Endothelial cell of umbilical vein (primary cell): Measurements from ENCODE around the gene SH3RF3. TPM values are rescaled to one million over a fixed set of nuclear protein-coding genes. Genes with fewer than 3 reads are reported as not detected.

Source experiments
- BruUV-seq: library from RNA; stranded (reverse); fragments of 400-500 nt; replicated peaks from 2 replicates; lab custom pipeline; 2021; lab: Mats Ljungman, UMichigan
- CTCF ChIA-PET: fragments of 300-600, 350-600 bp; sonication (Branson Sonifier 250); formaldehyde crosslinking; loops from one replicate; lab custom pipeline; 2021; ENCODE audit warnings: antibody characterized with exemption, inconsistent platforms; lab: Charles Lee
- POLR2A ChIA-PET: fragments of 300-600, 350-600 bp; sonication (Branson Sonifier 250); formaldehyde crosslinking; loops from one replicate; lab custom pipeline; 2021; ENCODE audit warnings: antibody characterized with exemption, inconsistent platforms; lab: Charles Lee
- DNase-seq: peaks from one replicate; pipeline ENCODE4 v3.0.0-alpha.2; 2011; ENCODE audit warnings: low read depth, low spot score
- FAIRE-seq: peaks from 2 replicates; lab custom pipeline; 2011; peaks lifted over from hg19 to GRCh38; lab: Jason Lieb, UNC
- H2AFZ ChIP-seq: 2 replicates; pipeline ENCODE4 v1.6.0; 2012; ENCODE audit warnings: low read depth, low read length, control low read depth, inconsistent platforms
- H3K27ac ChIP-seq: 2 replicates; pipeline ENCODE4 v1.5.1; 2011; ENCODE audit warnings: low read depth, mild to moderate bottlenecking, control low read depth, low read length, moderate library complexity; ENCODE audit not compliant: insufficient read depth
- H3K27me3 ChIP-seq, 2 experiments: 2 replicates each; pipeline versions ENCODE4 v1.6.0 to v1.6.1; 2011; ENCODE audit warnings: low read length in 2 of 2, mixed read lengths in 1 of 2; ENCODE audit not compliant: control insufficient read depth in 2 of 2, insufficient read depth in 2 of 2
- H3K36me3 ChIP-seq, 2 experiments: 2 replicates in 1 of 2; 3 replicates in 1 of 2; pipeline ENCODE4 v1.5.1; 2011; ENCODE audit warnings: low read length in 2 of 2, mild to moderate bottlenecking in 1 of 2, moderate library complexity in 1 of 2; ENCODE audit not compliant: control insufficient read depth in 2 of 2, insufficient read depth in 2 of 2; ENCODE audit errors: extremely low read depth in 1 of 2
- H3K4me1 ChIP-seq: 3 replicates; pipeline ENCODE4 v1.5.1; 2011; ENCODE audit warnings: mild to moderate bottlenecking, low read length; ENCODE audit not compliant: control insufficient read depth, insufficient read depth; ENCODE audit errors: extremely low read depth
- H3K4me2 ChIP-seq: 2 replicates; pipeline ENCODE4 v1.6.1; 2011; ENCODE audit warnings: low read length, control low read depth, mixed read lengths; ENCODE audit not compliant: insufficient read depth
- H3K4me3 ChIP-seq, 3 experiments: fragments of 200-600 bp in 1 of 3; sonication (generic), shearing (Covaris generic) in 1 of 3; replicated peaks in 1 of 3; 2 replicates each; pipeline ENCODE4 v1.5.1; 2011 to 2016; ENCODE audit warnings: control low read depth in 3 of 3, low read length in 3 of 3, mild to moderate bottlenecking in 2 of 3, inconsistent platforms in 1 of 3, low read depth in 1 of 3, moderate library complexity in 1 of 3; ENCODE audit not compliant: insufficient read depth in 1 of 3
- H3K79me2 ChIP-seq: 2 replicates; pipeline ENCODE4 v1.6.0; 2012; ENCODE audit warnings: low read length, inconsistent platforms; ENCODE audit not compliant: control insufficient read depth, insufficient read depth
- H3K9ac ChIP-seq: replicated peaks from 2 replicates; pipeline ENCODE3; 2011; ENCODE audit warnings: low read length, control low read depth; ENCODE audit not compliant: insufficient read depth; ENCODE audit errors: extremely low read depth
- H3K9me1 ChIP-seq: replicated peaks from 3 replicates; pipeline ENCODE4 v1.6.0; 2011; ENCODE audit warnings: mild to moderate bottlenecking, low read length; ENCODE audit not compliant: control insufficient read depth, insufficient read depth; ENCODE audit errors: extremely low read depth
- H3K9me3 ChIP-seq: replicated peaks from 2 replicates; pipeline ENCODE4 v1.5.1; 2012; ENCODE audit warnings: low read length, inconsistent platforms; ENCODE audit not compliant: control insufficient read depth, insufficient read depth
- H4K20me1 ChIP-seq: replicated peaks from 2 replicates; pipeline ENCODE3; 2011; ENCODE audit warnings: mild to moderate bottlenecking, low read length; ENCODE audit not compliant: control insufficient read depth, insufficient read depth; ENCODE audit errors: extremely low read depth
- CTCF ChIP-seq, 2 donors: IDR thresholded peaks; 1 replicate in 1 of 2; 2 replicates in 1 of 2; pipeline ENCODE4 v1.5.1; 2011; ENCODE audit warnings: low read length in 2 of 2, mild to moderate bottlenecking in 2 of 2, moderate library complexity in 2 of 2, control low read depth in 1 of 2, inconsistent platforms in 1 of 2, low read depth in 1 of 2; ENCODE audit not compliant: insufficient read depth in 1 of 2; ENCODE audit errors: extremely low read depth in 1 of 2
- EZH2 ChIP-seq: IDR thresholded peaks from 2 replicates; pipeline ENCODE4 v1.6.1; 2012; ENCODE audit warnings: borderline replicate concordance, low read depth, mild to moderate bottlenecking, moderate library complexity, low read length, inconsistent platforms; ENCODE audit not compliant: severe bottlenecking
- FOS ChIP-seq: IDR thresholded peaks from 2 replicates; pipeline ENCODE4 v1.6.1; 2011; ENCODE audit warnings: mild to moderate bottlenecking, low read length, moderate library complexity, borderline replicate concordance; ENCODE audit not compliant: insufficient read depth
- GATA2 ChIP-seq: IDR thresholded peaks from 2 replicates; pipeline ENCODE4 v1.7.0; 2011; ENCODE audit warnings: low read depth, mild to moderate bottlenecking, moderate library complexity, mixed read lengths, low read length; ENCODE audit not compliant: insufficient read length, insufficient read depth
- JUN ChIP-seq: IDR thresholded peaks from 2 replicates; pipeline ENCODE4 v1.6.1; 2011; ENCODE audit warnings: borderline replicate concordance, low read depth; ENCODE audit not compliant: insufficient read length, insufficient read depth
- MYC ChIP-seq: IDR thresholded peaks from one replicate; pipeline ENCODE4 v1.6.1; 2011; ENCODE audit warnings: mild to moderate bottlenecking, low read depth, low read length
- POLR2A ChIP-seq: IDR thresholded peaks from 2 replicates; pipeline ENCODE4 v1.6.1; 2012; ENCODE audit warnings: low read depth, mild to moderate bottlenecking, control low read depth, low read length
- POLR2AphosphoS5 ChIP-seq: IDR thresholded peaks from 2 replicates; pipeline ENCODE4 v1.6.1; 2012; ENCODE audit warnings: low read depth, mild to moderate bottlenecking, control low read depth, low read length, moderate library complexity; ENCODE audit not compliant: insufficient read depth
- dilution Hi-C: fragments of 300-500 bp; cut with MboI; formaldehyde crosslinking; loops from one replicate; pipeline ENCODE4 v1.15.0; 2019; ENCODE audit warnings: low sequenced_read_pairs; ENCODE audit not compliant: extremely low pct_ligation_motif_present
- intact Hi-C: fragments of 100-400 bp; cut with micrococcal nuclease; formaldehyde crosslinking; loops from one replicate; pipeline ENCODE4 v1.10.0; 2022
- polyA plus RNA-seq, 4 experiments: library from polyadenylated mRNA; depleted of rRNA in 3 of 4; stranded (reverse) in 3 of 4; unstranded in 1 of 4; fragments of >200 nt; gene quantifications; 2 replicates each; pipeline versions ENCODE4 v1.2.1 to v1.2.3, GENCODE V29; 2011 to 2012; ENCODE audit warnings: missing spikeins in 1 of 4
- total RNA-seq: library from RNA; stranded (reverse); gene quantifications from 2 replicates; pipeline ENCODE4 v1.2.3, GENCODE V29; 2021
- TF ChIP-seq, protein P1 (sequence below): IDR thresholded peaks from 2 replicates; pipeline ENCODE4 v1.6.1; 2011; ENCODE audit not compliant: insufficient read depth, insufficient read length

SH3RF3 gene
- total and polyA plus RNA-seq, 2 donors (not counting 3 experiments of a cell fraction or from before 2014, with no cell fraction given) = 3.8 to 14.7 TPM

DNA sequence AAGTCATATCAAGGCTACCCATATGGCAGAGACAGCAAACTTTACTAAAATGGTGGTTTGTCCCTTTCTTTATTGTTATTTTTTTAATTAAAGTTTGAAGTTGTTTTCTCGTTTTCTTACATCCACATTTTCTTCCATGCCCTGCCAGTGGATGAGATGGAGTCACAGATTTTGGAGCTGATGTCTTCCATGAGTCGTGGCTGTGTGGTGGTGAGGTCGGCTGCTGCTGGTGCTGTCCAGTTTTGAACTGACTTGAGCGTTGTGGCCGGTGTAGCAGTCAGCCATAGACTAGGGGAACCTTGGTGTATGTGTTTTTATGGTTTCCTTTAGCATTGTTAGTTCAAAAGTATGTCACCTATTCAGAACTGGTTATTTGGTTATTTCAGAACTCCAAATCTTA is 182.8 kb downstream of the SH3RF3 start:
- Histone ChIP-seq H3K36me3 (no peaks in the 10 kb centered on the region), H3K4me1 (no peaks in the 10 kb centered on the region), H3K27ac (no peak overlapping the region), H3K4me3 (no peak overlapping the region), H4K20me1 (no peaks in the 10 kb centered on the region), H3K4me2 (no peak overlapping the region), H3K79me2 (peaks cover 3% of the 10 kb centered on the region), H3K27me3 (no peaks in the 10 kb centered on the region), H3K9me3 (no peaks in the 10 kb centered on the region), H3K9ac (no peak overlapping the region), H2AFZ (no peak overlapping the region), H3K9me1 (no peaks in the 10 kb centered on the region)
- no TSS peak for BruUV-seq
- intact Hi-C loops (no loop called here), dilution Hi-C loops (no loop called here)
- no peak for TF ChIP-seq MYC
- TF ChIP-seq, protein P1, sequence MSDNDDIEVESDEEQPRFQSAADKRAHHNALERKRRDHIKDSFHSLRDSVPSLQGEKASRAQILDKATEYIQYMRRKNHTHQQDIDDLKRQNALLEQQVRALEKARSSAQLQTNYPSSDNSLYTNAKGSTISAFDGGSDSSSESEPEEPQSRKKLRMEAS = no peak
- no peak for TF ChIP-seq EZH2
- no peak for TF ChIP-seq GATA2
- no peak for TF ChIP-seq CTCF (IDR thresholded peaks at IDR 0.05; ENCODE audit: extremely low read depth in 1 of 2, insufficient read depth in 1 of 2, low read depth in 1 of 2, low read length in 2 of 2)
- TF ChIP-seq JUN = no peak
- no peak for TF ChIP-seq FOS
- TF ChIP-seq POLR2AphosphoS5 = no peak
- TF ChIP-seq POLR2A = no peak
- CTCF ChIA-PET = interaction anchor here (0.7 kb wide), 1 partner anchor 104 kb away, joined by 3 read pairs; no protein-coding TSS in a partner anchor
- POLR2A ChIA-PET = no interaction called here
- FAIRE-seq = no peak
- no peak for DNase-seq
